Type B pancreatic cell (in vitro differentiated cells): ENCODE measurements around the gene KIAA1671. TPM values are rescaled to one million over a fixed set of nuclear protein-coding genes. Genes with fewer than 3 reads are reported as not detected.

Experiments used
- DNase-seq: peaks from one replicate; pipeline ENCODE4 v3.0.0; 2021; ENCODE audit warnings: mixed read lengths; ENCODE audit not compliant: unreplicated experiment; ENCODE audit errors: extremely low spot score
- H3K27ac Mint-ChIP-seq: 2 replicates; pipeline ENCODE4 v1.8.0; 2021; ENCODE audit warnings: mild to moderate bottlenecking, mixed read lengths
- H3K27me3 Mint-ChIP-seq: 2 replicates; pipeline ENCODE4 v1.8.0; 2021; ENCODE audit warnings: mixed read lengths
- H3K36me3 Mint-ChIP-seq: 2 replicates; pipeline ENCODE4 v1.8.0; 2021; ENCODE audit warnings: mixed read lengths
- H3K4me1 Mint-ChIP-seq: one replicate; pipeline ENCODE4 v1.8.0; 2021; ENCODE audit warnings: mixed read lengths; ENCODE audit not compliant: unreplicated experiment
- H3K4me3 Mint-ChIP-seq: 2 replicates; pipeline ENCODE4 v1.8.0; 2021; ENCODE audit warnings: mild to moderate bottlenecking, mixed read lengths
- H3K9me3 Mint-ChIP-seq: 2 replicates; pipeline ENCODE4 v1.8.0; 2021; ENCODE audit warnings: mixed read lengths
- CTCF ChIP-seq: fragments of 200-600 bp; sonication (generic); conservative IDR thresholded peaks from 2 replicates; pipeline ENCODE4 v1.5.0; 2021; ENCODE audit warnings: antibody characterized with exemption, mild to moderate bottlenecking
- total RNA-seq: library from RNA; stranded (reverse); gene quantifications from 2 replicates; pipeline ENCODE4 v1.2.1, GENCODE V29; 2021; ENCODE audit warnings: low replicate concordance

The KIAA1671 gene
- total RNA-seq, 1 donor from 2014 or later = 22.9 TPM

GRCh38 chr22:25098445-25099081 is 146.0 kb downstream of the KIAA1671 start:
- Mint-ChIP-seq H3K27ac (no peak overlapping the region), H3K4me3 (no peak overlapping the region), H3K36me3 (no peaks in the 10 kb centered on the region), H3K27me3 (no peaks in the 10 kb centered on the region), H3K9me3 (no peaks in the 10 kb centered on the region), H3K4me1 (peaks cover 25% of the 10 kb centered on the region)
- DNase-seq = no peak
- TF ChIP-seq CTCF = no peak

DNA sequence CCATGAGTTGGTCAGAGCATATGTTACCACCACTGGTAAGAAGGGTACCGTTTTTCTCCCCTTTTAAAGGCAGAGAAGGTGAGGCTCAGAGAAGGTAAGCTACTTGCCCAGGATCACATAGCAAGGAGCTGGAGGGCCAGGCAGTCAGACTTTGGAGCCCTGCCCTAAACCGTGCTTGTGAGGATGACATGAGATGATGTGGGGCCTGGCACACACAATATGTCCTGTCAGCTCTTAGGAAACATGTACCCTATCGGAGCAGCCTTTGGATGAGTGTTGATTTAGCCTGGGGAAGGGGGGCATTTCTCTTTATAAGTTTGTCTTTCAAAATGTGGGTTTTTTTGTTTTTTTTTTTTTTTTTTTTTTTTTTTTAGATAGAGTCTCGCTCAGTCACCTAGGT is 146.7 kb downstream of the KIAA1671 start:
- no peak overlapping the region for H3K27ac Mint-ChIP-seq
- no peaks in the 10 kb centered on the region for H3K27me3 Mint-ChIP-seq
- H3K4me1 Mint-ChIP-seq = peaks cover 25% of the 10 kb centered on the region
- no peaks in the 10 kb centered on the region for H3K36me3 Mint-ChIP-seq
- DNase-seq = no peak
- H3K9me3 Mint-ChIP-seq = no peaks in the 10 kb centered on the region
- no peak overlapping the region for H3K4me3 Mint-ChIP-seq
- no peak for TF ChIP-seq CTCF

- no peaks in the 10 kb centered on the region for H3K9me3 Mint-ChIP-seq
- no peak for DNase-seq
Observed at GRCh38 chr22:25100402-25100801, 147.9 kb downstream of the KIAA1671 start.

GRCh38 chr22:25100948-25101347 is 148.4 kb downstream of the KIAA1671 start:
- Mint-ChIP-seq H3K36me3 (no peaks in the 10 kb centered on the region), H3K27ac (no peak overlapping the region), H3K9me3 (no peaks in the 10 kb centered on the region), H3K4me1 (peaks cover 20% of the 10 kb centered on the region), H3K27me3 (no peaks in the 10 kb centered on the region), H3K4me3 (no peak overlapping the region)
- no peak for DNase-seq
- TF ChIP-seq CTCF = no peak

More at GRCh38 chr22:25100402-25100801, 147.9 kb downstream of the KIAA1671 start:
- Mint-ChIP-seq H3K27ac (no peak overlapping the region), H3K27me3 (no peaks in the 10 kb centered on the region), H3K36me3 (no peaks in the 10 kb centered on the region), H3K4me1 (peaks cover 25% of the 10 kb centered on the region), H3K4me3 (no peak overlapping the region)
- no peak for TF ChIP-seq CTCF

- Mint-ChIP-seq H3K36me3 (no peaks in the 10 kb centered on the region), H3K9me3 (no peaks in the 10 kb centered on the region), H3K27ac (no peak overlapping the region), H3K4me1 (peaks cover 18% of the 10 kb centered on the region), H3K27me3 (no peaks in the 10 kb centered on the region), H3K4me3 (no peak overlapping the region)
- DNase-seq = no peak
- no peak for TF ChIP-seq CTCF
Observed at GRCh38 chr22:25101501-25101900, 149.0 kb downstream of the KIAA1671 start.
